DMS153 (cell line): ENCODE data around the gene PSME1.
"Not testable (repeated sequence)": the region's sequence is repeated elsewhere in the genome, so short reads cannot be mapped to it uniquely, and the experiment has no call there.

Experiments
- DNase-seq: peaks from one replicate; lab custom pipeline; 2025; lab: John Stamatoyannopoulos, UW

PSME1 gene

GRCh38 chr14:24105609-24106239, 30.3 kb upstream of the PSME1 start:
- not testable (repeated sequence) for DNase-seq

DNA sequence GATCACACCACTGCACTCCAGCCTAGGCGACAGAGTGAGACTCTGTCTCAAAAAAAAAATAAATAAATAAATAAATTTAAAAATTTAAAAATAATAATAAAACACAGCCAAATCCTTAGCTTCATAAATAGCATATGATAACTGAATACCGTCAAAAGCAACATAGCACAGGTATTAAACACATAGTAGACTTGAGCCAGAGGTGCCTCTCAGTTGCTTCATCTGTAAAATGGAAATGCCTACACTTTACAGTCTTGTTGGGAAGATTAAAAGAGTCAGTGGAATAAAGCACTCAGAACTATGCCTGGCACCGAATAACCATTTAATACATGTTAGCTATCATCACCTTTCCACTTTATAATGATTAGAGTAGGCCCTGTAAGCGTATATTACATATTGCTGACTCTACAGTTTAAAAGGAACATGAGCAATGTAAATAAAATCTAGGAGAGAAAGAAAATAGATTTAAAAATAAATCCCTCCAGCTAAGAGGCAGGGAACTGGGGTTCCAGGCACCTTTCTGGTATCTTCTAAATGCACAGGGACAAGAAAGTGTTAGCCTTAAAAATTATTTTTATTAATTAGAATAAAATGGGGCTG, 29.2 kb upstream of the PSME1 start:
- DNase-seq: no peak

- no peak for DNase-seq
These were observed 27.6 kb upstream of the PSME1 start for GRCh38 chr14:24108336-24108874.

DNA sequence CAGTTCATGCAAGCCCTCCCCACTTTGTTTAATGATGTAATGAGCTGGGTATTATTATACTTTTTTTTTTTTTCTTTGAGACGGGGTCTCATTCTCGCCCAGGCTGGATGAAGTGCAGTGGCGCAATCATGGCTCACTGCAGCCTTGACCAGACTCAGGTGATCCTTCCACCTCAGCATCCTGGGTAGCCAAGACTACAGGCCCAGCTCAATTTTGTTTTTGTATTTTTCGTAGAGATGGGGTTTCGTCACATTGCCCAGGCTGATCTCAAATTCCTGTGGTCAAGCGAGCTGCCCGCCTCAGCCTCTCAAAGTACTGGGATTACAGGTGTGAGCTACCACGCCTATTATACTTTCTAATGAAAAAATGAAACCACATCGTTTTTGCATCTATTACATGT, 25.9 kb upstream of the PSME1 start:
- DNase-seq: no peak

DNA sequence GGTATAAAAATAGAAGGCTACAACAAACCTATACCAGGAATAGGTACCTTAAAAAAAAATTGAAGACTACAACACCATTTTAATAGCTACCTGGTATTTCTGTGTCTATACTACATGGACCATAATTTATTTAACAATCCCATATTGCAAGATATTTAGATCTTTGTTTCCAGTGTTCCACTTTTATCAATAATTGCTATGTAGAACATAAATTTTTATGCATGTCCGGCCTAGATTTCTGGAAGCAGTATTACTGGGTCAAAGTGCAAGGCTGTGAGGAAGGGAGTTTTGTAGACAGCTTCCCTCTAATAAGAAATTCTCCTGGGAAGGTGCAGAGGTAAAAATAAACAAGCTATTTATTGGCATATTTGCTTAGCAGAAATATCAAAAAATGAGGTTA, 25.5 kb upstream of the PSME1 start:
- no peak for DNase-seq

DNA sequence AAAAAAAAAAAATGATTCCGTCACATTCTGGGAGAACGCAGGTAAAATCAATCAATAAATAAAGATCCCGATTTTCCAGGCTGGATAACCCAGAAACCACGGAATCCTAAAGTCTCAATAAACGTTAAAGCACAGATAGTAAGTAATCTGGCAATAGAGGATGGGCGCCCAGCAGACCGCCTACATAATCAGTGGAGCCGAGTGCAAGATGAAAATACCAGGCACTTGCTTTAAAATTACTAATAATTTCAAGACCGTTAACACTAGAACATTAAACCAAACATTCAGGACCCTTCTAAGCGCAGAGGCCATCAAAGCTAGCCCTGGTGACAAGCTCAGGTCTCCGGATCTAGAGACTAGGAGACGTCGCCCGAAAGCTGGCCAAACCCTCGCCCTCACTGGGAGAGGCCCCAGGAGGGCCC, 22.6 kb upstream of the PSME1 start:
- DNase-seq: no peak

GRCh38 chr14:24113801-24114531, 22.0 kb upstream of the PSME1 start:
- peak; percentile 79 for DNase-seq

GRCh38 chr14:24114532-24115421, 21.2 kb upstream of the PSME1 start, which contains the start of the genes DCAF11 and NRL:
TSS of gene DCAF11 (plus strand) at chr14:24114777. CDS start at chr14:24115595, 818 bp downstream.
TSS of gene NRL (minus strand) at chr14:24114949. CDS start at chr14:24082848, 32,101 bp downstream.
- DNase-seq: peak; percentile 100

DNA sequence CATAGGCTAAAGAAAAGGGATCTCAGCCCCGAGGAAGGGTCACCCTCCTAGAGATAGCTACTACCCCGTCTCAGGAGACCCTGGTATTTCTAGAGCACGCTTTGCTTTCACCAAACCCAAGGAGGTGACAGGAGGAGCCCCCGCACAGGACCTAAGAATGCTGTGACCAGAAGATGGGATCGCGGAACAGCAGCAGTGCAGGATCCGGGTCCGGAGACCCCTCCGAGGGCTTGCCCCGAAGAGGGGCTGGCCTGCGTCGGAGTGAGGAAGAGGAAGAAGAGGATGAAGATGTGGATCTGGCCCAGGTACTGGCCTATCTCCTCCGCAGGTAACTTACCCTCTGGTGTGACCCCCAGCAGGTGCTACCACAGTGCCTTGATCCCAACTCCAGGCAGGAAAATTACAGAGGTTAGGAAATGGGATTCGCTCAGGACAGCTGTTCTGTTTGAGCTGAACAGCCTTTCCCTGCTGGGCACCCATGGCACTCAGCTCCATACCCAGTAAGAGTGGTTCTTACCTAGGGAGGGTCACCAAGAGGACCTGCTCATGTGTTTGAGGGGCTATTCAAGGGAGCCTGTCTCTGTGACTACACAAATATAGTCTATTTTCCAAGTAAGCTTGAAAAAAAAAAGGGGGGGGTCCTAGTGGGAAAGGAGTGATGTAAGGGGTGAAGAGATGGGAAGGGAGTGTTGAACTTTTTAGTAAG, 20.4 kb upstream of the PSME1 start:
- DNase-seq: no peak

- DNase-seq: no peak
These were observed 19.7 kb upstream of the PSME1 start for GRCh38 chr14:24116128-24116814.

DNA sequence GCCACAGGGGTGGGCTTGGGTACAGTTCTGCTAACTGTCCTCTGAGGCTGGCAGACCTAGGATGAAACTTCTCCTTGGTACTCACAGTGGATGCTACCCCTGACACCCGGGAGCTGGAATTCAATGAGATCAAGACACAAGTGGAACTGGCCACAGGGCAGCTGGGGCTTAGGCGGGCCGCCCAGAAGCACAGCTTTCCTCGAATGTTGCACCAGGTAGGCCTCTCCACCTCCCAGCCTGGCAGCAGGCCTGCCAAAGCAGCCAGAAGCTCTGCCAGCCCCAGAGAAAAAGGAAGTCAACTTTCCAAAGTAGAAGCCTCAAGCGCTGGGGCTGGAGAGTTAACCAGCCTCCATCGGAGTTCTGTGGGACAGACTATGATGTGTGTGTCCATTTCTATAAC, 18.8 kb upstream of the PSME1 start:
- no peak for DNase-seq

- no peak for DNase-seq
These were observed 16.3 kb upstream of the PSME1 start for GRCh38 chr14:24119691-24120090.

DNA sequence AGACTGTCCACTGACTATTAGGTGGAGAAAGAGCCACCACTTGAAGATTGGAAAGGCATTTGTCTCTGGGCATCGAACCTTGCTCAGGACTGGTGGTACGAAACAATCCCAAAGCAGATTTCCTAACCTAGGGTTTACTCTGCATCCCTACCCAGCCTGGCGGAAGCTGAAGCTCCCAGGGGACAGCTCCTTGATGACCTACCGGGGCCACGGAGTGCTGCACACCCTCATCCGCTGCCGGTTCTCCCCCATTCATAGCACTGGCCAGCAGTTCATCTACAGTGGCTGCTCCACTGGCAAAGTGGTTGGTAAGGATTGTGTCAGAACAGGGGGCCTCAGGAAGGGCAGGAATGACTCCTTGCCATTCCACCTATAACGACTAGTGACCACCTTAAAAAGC, 14.8 kb upstream of the PSME1 start:
- no peak for DNase-seq

DNA sequence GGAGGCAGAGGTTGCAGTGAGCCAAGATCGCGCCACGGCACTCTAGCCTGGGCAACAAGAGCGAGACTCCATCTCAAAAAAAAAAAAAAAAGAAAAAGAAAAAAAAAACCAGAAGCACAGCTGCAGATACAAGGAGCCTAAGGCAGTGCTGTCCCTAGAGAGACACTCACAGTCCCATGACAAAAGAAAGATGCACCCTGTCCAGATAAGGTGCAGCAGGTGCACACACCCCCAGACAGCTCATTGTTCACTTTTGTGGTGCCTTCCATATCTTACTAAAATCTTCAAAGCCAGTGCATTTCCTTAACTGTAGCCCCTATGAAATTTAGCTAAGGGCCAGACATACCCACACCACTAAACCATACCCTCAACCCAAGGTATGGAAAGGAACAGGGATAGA, 13.6 kb upstream of the PSME1 start:
- no peak for DNase-seq

GRCh38 chr14:24122898-24123297, 13.1 kb upstream of the PSME1 start:
- DNase-seq: no peak

DNA sequence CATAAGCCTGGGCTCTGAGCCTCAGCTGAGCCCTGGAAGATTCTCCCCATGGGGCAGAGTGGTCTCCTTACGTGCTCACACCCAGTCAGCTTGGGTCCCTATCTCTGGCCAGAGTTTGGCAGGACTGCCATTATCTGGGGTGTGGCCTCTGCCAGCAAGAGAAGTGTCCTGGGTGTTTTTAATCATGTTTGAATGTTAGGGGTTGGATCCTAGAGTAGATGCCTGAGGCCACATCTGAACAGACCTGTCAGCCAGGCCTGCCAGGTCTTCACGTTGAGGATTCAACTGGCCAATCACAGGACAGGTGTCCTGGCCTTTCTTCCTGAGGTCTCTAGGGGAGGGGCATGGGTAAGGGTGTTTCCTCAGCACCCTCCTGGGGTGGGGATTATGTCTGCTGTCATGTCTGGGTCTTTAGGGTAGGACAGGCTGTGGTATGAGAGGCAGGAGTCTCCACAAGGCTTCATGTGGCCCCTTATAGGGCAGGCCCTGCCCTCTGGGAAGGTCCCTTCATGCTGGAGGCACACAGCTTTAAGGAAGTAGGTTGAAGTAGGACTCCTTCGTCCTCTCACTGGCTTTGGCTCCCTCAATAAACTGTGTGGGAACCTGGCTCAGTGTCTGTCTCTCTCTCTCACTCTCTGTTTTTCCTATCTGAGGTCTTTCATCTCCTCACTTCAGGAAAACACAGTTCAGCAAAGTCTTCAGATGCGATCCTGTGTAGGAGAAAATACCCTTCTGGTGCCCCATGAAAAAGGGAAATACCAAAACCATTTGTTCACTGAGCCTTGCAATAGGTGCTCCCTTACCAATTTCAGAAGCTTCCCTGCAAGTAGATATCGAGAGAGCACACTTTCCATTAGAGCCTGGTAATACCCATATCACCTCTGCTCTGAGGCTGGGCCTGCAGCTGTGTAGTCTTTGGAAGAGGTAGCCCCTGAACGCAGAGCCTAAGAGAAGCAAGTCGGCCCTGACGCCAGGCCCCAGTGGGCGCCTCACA, 12.3 kb upstream of the PSME1 start:
- no peak for DNase-seq

GRCh38 chr14:24126939-24127338, 9.1 kb upstream of the PSME1 start:
- DNase-seq: no peak

DNA sequence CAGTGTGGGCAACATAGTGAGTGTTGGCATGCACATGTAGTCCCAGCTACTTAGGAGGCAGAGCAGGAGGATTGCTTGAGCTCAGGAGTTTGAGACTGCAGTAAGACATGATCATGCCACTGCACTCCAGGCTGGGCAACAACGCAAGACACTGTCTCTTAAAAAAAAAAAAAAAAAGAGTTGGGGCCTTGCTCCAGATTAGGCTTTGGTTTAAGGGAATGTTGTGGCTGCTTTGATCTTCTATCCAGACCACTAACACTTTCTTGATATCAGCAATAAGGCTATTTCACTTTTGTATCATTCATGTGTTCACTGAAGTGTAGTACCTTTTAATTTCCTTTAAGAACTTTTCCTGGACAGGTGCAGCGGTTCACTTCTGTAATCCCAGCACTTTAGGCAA, 8.3 kb upstream of the PSME1 start:
- no peak for DNase-seq

DNA sequence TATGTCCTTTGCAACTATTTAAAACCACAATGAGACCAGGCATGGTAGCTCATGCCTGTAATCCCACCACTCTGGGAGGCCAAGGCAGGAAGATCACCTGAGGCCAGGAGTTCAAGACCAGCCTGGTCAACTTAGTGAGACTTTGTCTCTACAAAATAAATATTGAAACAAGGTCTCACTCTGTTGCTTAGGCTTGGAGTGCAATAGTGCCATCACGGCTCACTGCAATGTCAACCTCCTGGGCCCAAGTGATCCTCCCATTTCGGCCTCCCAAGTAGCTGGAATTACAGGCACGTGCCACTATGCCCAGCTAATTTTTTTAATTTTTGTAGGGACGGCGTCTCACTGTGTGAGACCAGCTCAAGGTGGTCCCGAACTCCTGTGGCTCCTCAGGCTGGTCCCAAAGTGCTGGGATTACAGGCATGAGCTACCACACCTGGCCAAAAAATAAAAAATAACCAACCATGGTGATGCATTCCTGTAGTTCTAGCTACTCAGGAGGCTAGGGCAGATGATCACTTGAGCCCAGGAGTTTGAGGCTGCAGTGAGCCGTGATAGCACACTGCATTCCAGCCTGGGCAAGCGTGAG, 6.5 kb upstream of the PSME1 start:
- DNase-seq: no peak
